H9 (cell line): Measurements from ENCODE around the gene ACO1. TPM values are rescaled to one million over a fixed set of nuclear protein-coding genes. Genes with fewer than 3 reads are reported as not detected.

Experiments
- DNase-seq: peaks from one replicate; pipeline ENCODE4 v3.0.0-alpha.2; 2017
- H2AFZ ChIP-seq: one replicate; pipeline ENCODE4 v1.6.1; 2013; ENCODE audit warnings: mild to moderate bottlenecking, low read length, control low read depth, moderate library complexity
- H2AK5ac ChIP-seq: 2 replicates; pipeline ENCODE4 v1.6.1; 2013; ENCODE audit warnings: low read length, control low read depth, mixed read lengths; ENCODE audit not compliant: insufficient read length
- H2BK120ac ChIP-seq: one replicate; pipeline ENCODE4 v1.6.1; 2013; ENCODE audit warnings: low read depth, mild to moderate bottlenecking, low read length, control low read depth, inconsistent platforms; ENCODE audit not compliant: poor library complexity, severe bottlenecking
- H2BK12ac ChIP-seq: 2 replicates; pipeline ENCODE4 v1.6.1; 2013; ENCODE audit warnings: low read length, control low read depth, mixed read lengths, low read depth; ENCODE audit not compliant: insufficient read length
- H2BK15ac ChIP-seq: 2 replicates; pipeline ENCODE4 v1.6.1; 2013; ENCODE audit warnings: low read depth, low read length, control low read depth
- H2BK20ac ChIP-seq: one replicate; pipeline ENCODE4 v1.6.1; 2013; ENCODE audit warnings: low read depth, mild to moderate bottlenecking, low read length, control low read depth, inconsistent platforms; ENCODE audit not compliant: poor library complexity, severe bottlenecking
- H2BK5ac ChIP-seq: 2 replicates; pipeline ENCODE4 v1.6.1; 2013; ENCODE audit warnings: low read length, control low read depth, mixed read lengths; ENCODE audit not compliant: insufficient read length
- H3K14ac ChIP-seq: 2 replicates; pipeline ENCODE4 v1.6.1; 2013; ENCODE audit warnings: low read length, control low read depth; ENCODE audit not compliant: insufficient read depth
- H3K18ac ChIP-seq: 2 replicates; pipeline ENCODE4 v1.6.1; 2013; ENCODE audit warnings: low read depth, mild to moderate bottlenecking, mixed read lengths, low read length, control low read depth; ENCODE audit not compliant: insufficient read length
- H3K23ac ChIP-seq: 2 replicates; pipeline ENCODE4 v1.6.1; 2013; ENCODE audit warnings: low read length, control low read depth, mixed read lengths, low read depth; ENCODE audit not compliant: insufficient read length
- H3K23me2 ChIP-seq: 2 replicates; pipeline ENCODE4 v1.6.1; 2013; ENCODE audit warnings: low read depth, mild to moderate bottlenecking, mixed read lengths, low read length, control low read depth; ENCODE audit not compliant: insufficient read length, poor library complexity, severe bottlenecking
- H3K27ac ChIP-seq: 2 replicates; pipeline ENCODE4 v1.5.1; 2013; ENCODE audit warnings: low read length, control low read depth, mixed read lengths, low read depth; ENCODE audit not compliant: insufficient read length
- H3K27me3 ChIP-seq: 2 replicates; pipeline ENCODE4 v1.6.1; 2013; ENCODE audit warnings: low read length, control low read depth, inconsistent platforms; ENCODE audit not compliant: insufficient read depth
- H3K4ac ChIP-seq: 2 replicates; pipeline ENCODE4 v1.6.1; 2013; ENCODE audit warnings: low read depth, mild to moderate bottlenecking, control low read depth, inconsistent platforms, low read length, moderate library complexity
- H3K4me1 ChIP-seq: 2 replicates; pipeline ENCODE4 v1.6.1; 2013; ENCODE audit warnings: low read length, control low read depth, inconsistent platforms; ENCODE audit not compliant: insufficient read depth
- H3K4me2 ChIP-seq: 2 replicates; pipeline ENCODE4 v1.6.1; 2013; ENCODE audit warnings: low read length, control low read depth, mixed read lengths; ENCODE audit not compliant: insufficient read length, insufficient read depth
- H3K56ac ChIP-seq: 2 replicates; pipeline ENCODE4 v1.6.1; 2013; ENCODE audit warnings: low read depth, mild to moderate bottlenecking, mixed read lengths, low read length, control low read depth; ENCODE audit not compliant: insufficient read length
- H3K79me1 ChIP-seq: 2 replicates; pipeline ENCODE4 v1.6.1; 2013; ENCODE audit warnings: low read depth, mild to moderate bottlenecking, moderate library complexity, low read length, control low read depth, inconsistent platforms; ENCODE audit not compliant: insufficient read depth, poor library complexity, severe bottlenecking
- H3K79me2 ChIP-seq: 2 replicates; pipeline ENCODE4 v1.6.1; 2013; ENCODE audit warnings: low read length, control low read depth, inconsistent platforms; ENCODE audit not compliant: insufficient read depth
- H3K9ac ChIP-seq: 2 replicates; pipeline ENCODE4 v1.6.1; 2013; ENCODE audit warnings: low read length, control low read depth, mixed read lengths; ENCODE audit not compliant: insufficient read length; ENCODE audit errors: extremely low read depth
- H3K9me3 ChIP-seq: one replicate; pipeline ENCODE4 v1.6.1; 2013; ENCODE audit warnings: low read depth, low read length, inconsistent platforms; ENCODE audit not compliant: control insufficient read depth
- H3T11ph ChIP-seq: one replicate; pipeline ENCODE4 v1.6.1; 2013; ENCODE audit warnings: mild to moderate bottlenecking, low read length, control low read depth, inconsistent platforms
- H4K20me1 ChIP-seq: one replicate; pipeline ENCODE4 v1.6.1; 2013; ENCODE audit not compliant: control insufficient read depth, insufficient read length, insufficient read depth
- H4K5ac ChIP-seq: 2 replicates; pipeline ENCODE4 v1.6.1; 2013; ENCODE audit warnings: low read depth, mild to moderate bottlenecking, mixed read lengths, low read length, control low read depth; ENCODE audit not compliant: insufficient read length
- H4K8ac ChIP-seq: replicated peaks from 2 replicates; pipeline ENCODE4 v1.6.1; 2013; ENCODE audit warnings: low read length, control low read depth, mixed read lengths, low read depth; ENCODE audit not compliant: insufficient read length
- H4K91ac ChIP-seq: 2 replicates; pipeline ENCODE4 v1.6.1; 2013; ENCODE audit warnings: low read depth, mild to moderate bottlenecking, moderate library complexity, mixed read lengths, low read length, control low read depth; ENCODE audit not compliant: insufficient read length
- H3K27ac Mint-ChIP-seq, 3 experiments: 2 replicates in 2 of 3; 3 replicates in 1 of 3; pipeline ENCODE4 v1.8.0; 2020 to 2021; ENCODE audit warnings: mixed read lengths in 3 of 3, mild to moderate bottlenecking in 1 of 3, moderate library complexity in 1 of 3
- H3K27me3 Mint-ChIP-seq: 2 replicates; pipeline ENCODE4 v1.8.0; 2021; ENCODE audit warnings: low read depth, mild to moderate bottlenecking, moderate library complexity, mixed read lengths
- H3K36me3 Mint-ChIP-seq, 3 experiments: 2 replicates in 2 of 3; 3 replicates in 1 of 3; pipeline ENCODE4 v1.8.0; 2020 to 2021; ENCODE audit warnings: low read depth in 3 of 3, mixed read lengths in 3 of 3; ENCODE audit not compliant: insufficient read depth in 1 of 3
- H3K4me1 Mint-ChIP-seq, 2 experiments: 2 replicates each; pipeline ENCODE4 v1.8.0; 2020; ENCODE audit warnings: mixed read lengths in 2 of 2
- H3K4me3 Mint-ChIP-seq, 2 experiments: 2 replicates in 1 of 2; 3 replicates in 1 of 2; pipeline ENCODE4 v1.8.0; 2020 to 2021; ENCODE audit warnings: mild to moderate bottlenecking in 2 of 2, mixed read lengths in 2 of 2, moderate library complexity in 1 of 2
- H3K9me3 Mint-ChIP-seq, 2 experiments: 2 replicates in 1 of 2; 3 replicates in 1 of 2; pipeline ENCODE4 v1.8.0; 2020; ENCODE audit warnings: mild to moderate bottlenecking in 2 of 2, mixed read lengths in 2 of 2, moderate library complexity in 1 of 2
- WGBS: extraction: QIAGEN DNeasy Blood & Tissue Kit; methylation state at CpG from one replicate; pipeline ENCODE4 v1.1.7; 2013; ENCODE audit warnings: missing lambda C conversion rate, low lambda C conversion rate, mixed read lengths; ENCODE audit not compliant: insufficient read length; ENCODE audit errors: extremely low coverage; 5-methylcytosine and 5-hydroxymethylcytosine counted together
- total RNA-seq: library from RNA; stranded (reverse); gene quantifications from 2 replicates; pipeline ENCODE4 v1.2.1, GENCODE V29; 2021
- TF ChIP-seq, protein P1 (sequence below): fragments of 200-600 bp; sonication (generic); conservative IDR thresholded peaks from 3 replicates; pipeline ENCODE4 v1.8.0; 2021; ENCODE audit warnings: antibody characterized with exemption, mild to moderate bottlenecking

Gene ACO1
- total RNA-seq, 1 experiment from 2014 or later, result 44.5 TPM

GRCh38 chr9:32412440-32412839, 28.0 kb downstream of the ACO1 start:
- Histone ChIP-seq H4K20me1 (no peaks in the 10 kb centered on the region), H3K23me2 (no peaks in the 10 kb centered on the region), H2BK5ac (no peak overlapping the region), H2BK12ac (no peak overlapping the region), H3K27me3 (no peaks in the 10 kb centered on the region), H2BK15ac (no peak overlapping the region), H2BK120ac (no peak overlapping the region), H3K4me1 (no peaks in the 10 kb centered on the region), H3K79me2 (no peaks in the 10 kb centered on the region), H3K23ac (no peak overlapping the region), H4K91ac (no peak overlapping the region), H3K4me2 (no peak overlapping the region), H2AK5ac (no peak overlapping the region), H4K5ac (no peak overlapping the region), H4K8ac (no peak overlapping the region), H3K56ac (no peak overlapping the region), H3K79me1 (no peaks in the 10 kb centered on the region), H3K9ac (no peak overlapping the region), H2BK20ac (no peak overlapping the region), H3K18ac (no peak overlapping the region), H2AFZ (no peak overlapping the region), H3K9me3 (no peaks in the 10 kb centered on the region), H3K4ac (no peak overlapping the region), H3K14ac (no peak overlapping the region), H3K27ac (no peak overlapping the region), H3T11ph (no peak overlapping the region)
- Mint-ChIP-seq H3K4me3 (no peak overlapping the region), H3K27ac (no peak overlapping the region), H3K4me1 (no peaks in the 10 kb centered on the region), H3K27me3 (no peaks in the 10 kb centered on the region), H3K9me3 (no peaks in the 10 kb centered on the region), H3K36me3 (peaks cover 14 to 37% (median 21%) of the 10 kb centered on the region in 3 experiments; a peak in 6 of 7 replicates)
- no CpG with 5 or more reads among the region's 3 CpGs for WGBS
- DNase-seq, result no peak
- TF ChIP-seq, protein P1, sequence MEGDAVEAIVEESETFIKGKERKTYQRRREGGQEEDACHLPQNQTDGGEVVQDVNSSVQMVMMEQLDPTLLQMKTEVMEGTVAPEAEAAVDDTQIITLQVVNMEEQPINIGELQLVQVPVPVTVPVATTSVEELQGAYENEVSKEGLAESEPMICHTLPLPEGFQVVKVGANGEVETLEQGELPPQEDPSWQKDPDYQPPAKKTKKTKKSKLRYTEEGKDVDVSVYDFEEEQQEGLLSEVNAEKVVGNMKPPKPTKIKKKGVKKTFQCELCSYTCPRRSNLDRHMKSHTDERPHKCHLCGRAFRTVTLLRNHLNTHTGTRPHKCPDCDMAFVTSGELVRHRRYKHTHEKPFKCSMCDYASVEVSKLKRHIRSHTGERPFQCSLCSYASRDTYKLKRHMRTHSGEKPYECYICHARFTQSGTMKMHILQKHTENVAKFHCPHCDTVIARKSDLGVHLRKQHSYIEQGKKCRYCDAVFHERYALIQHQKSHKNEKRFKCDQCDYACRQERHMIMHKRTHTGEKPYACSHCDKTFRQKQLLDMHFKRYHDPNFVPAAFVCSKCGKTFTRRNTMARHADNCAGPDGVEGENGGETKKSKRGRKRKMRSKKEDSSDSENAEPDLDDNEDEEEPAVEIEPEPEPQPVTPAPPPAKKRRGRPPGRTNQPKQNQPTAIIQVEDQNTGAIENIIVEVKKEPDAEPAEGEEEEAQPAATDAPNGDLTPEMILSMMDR, result no peak
